Ascending aorta (tissue), 2 donors: ENCODE data around the gene PIH1D2. TPM values are rescaled to one million over a fixed set of nuclear protein-coding genes. Genes with fewer than 3 reads are reported as not detected.

ENCODE experiments used
- DNase-seq, 2 donors: peaks; one replicate each; pipeline ENCODE4 v3.0.0-alpha.2; 2019; ENCODE audit warnings: low spot score in 2 of 2
- H3K27ac ChIP-seq, 2 donors: fragments of 200-600 bp; sonication (generic); one replicate each; pipeline ENCODE4 v1.5.1; 2016 to 2017; ENCODE audit warnings: mild to moderate bottlenecking in 1 of 2
- H3K27me3 ChIP-seq: fragments of 200-600 bp; sonication (generic); one replicate; pipeline ENCODE4 v1.5.1; 2017
- H3K36me3 ChIP-seq, 2 donors: fragments of 200-600 bp; sonication (generic); one replicate each; pipeline ENCODE4 v1.5.1; 2016
- H3K4me1 ChIP-seq, 2 donors: fragments of 200-600 bp; sonication (generic); one replicate each; pipeline ENCODE4 v1.5.1; 2016 to 2017; ENCODE audit warnings: mild to moderate bottlenecking in 1 of 2
- H3K4me3 ChIP-seq, 2 donors: fragments of 200-600 bp; sonication (generic); one replicate each; pipeline ENCODE4 v1.5.1; 2016 to 2017; ENCODE audit warnings: mild to moderate bottlenecking in 1 of 2
- H3K9me3 ChIP-seq, 2 donors: fragments of 200-600 bp; sonication (generic); one replicate each; pipeline ENCODE4 v1.5.1; 2016
- CTCF ChIP-seq, 3 experiments: fragments of 200-600 bp in 2 of 3; fragments of 450-650 bp in 1 of 3; sonication (generic) in 2 of 3; IDR thresholded peaks; one replicate each; pipeline ENCODE4 v1.5.1; 2016 to 2019; ENCODE audit warnings: antibody characterized with exemption in 3 of 3, mild to moderate bottlenecking in 1 of 3, moderate library complexity in 1 of 3
- intact Hi-C: fragments of 100-400 bp; cut with DNase I; formaldehyde crosslinking; loops from one replicate; pipeline ENCODE4 v1.15.1; 2023
- total RNA-seq: library from RNA; depleted of rRNA; stranded (reverse); fragments of >200 nt; gene quantifications from one replicate; pipeline ENCODE4 v1.1.0, GENCODE V29; 2016

PIH1D2 gene
- total RNA-seq, 1 donor from 2014 or later: not detected

- Histone ChIP-seq H3K4me3 (no peak overlapping the region), H3K27ac (no peak overlapping the region), H3K36me3 (no peaks in the 10 kb centered on the region), H3K9me3 (no peaks in the 10 kb centered on the region), H3K4me1 (peaks cover 0 to 4% of the 10 kb centered on the region in 2 donors), H3K27me3 (no peaks in the 10 kb centered on the region)
- TF ChIP-seq CTCF (IDR thresholded peaks at IDR 0.05): no peak
- intact Hi-C loops: no loop called here
- DNase-seq: no peak
These were observed 40.6 kb upstream of the PIH1D2 start for GRCh38 chr11:112114460-112114859.

- Histone ChIP-seq H3K4me3 (peak overlapping the region in 1 of 2 donors; percentile 25), H3K4me1 (peaks cover 0 to 4% of the 10 kb centered on the region in 2 donors), H3K27ac (no peak overlapping the region), H3K36me3 (no peaks in the 10 kb centered on the region), H3K27me3 (no peaks in the 10 kb centered on the region), H3K9me3 (no peaks in the 10 kb centered on the region)
- TF ChIP-seq CTCF (IDR thresholded peaks at IDR 0.05): peak; percentile 56 to 66 (median 56)
- no peak for DNase-seq
- intact Hi-C loops: loop anchor here (1.0 kb wide), 1 partner anchor 62 kb away; the partner anchor contains the start of gene BCO2
These were observed 40.0 kb upstream of the PIH1D2 start for GRCh38 chr11:112113539-112114457.

- H3K4me3 ChIP-seq: no peak overlapping the region
- DNase-seq: no peak
- no peaks in the 10 kb centered on the region for H3K27me3 ChIP-seq
- no peaks in the 10 kb centered on the region for H3K4me1 ChIP-seq
- no peaks in the 10 kb centered on the region for H3K9me3 ChIP-seq
- H3K27ac ChIP-seq: no peak overlapping the region
- intact Hi-C loops: no loop called here
- no peaks in the 10 kb centered on the region for H3K36me3 ChIP-seq
- TF ChIP-seq CTCF (IDR thresholded peaks at IDR 0.05): no peak
These were observed 32.3 kb upstream of the PIH1D2 start for GRCh38 chr11:112106070-112106469.

- intact Hi-C loops: no loop called here
- no peak for TF ChIP-seq CTCF (IDR thresholded peaks at IDR 0.05)
- Histone ChIP-seq H3K36me3 (no peaks in the 10 kb centered on the region), H3K27ac (no peak overlapping the region), H3K4me1 (no peaks in the 10 kb centered on the region), H3K4me3 (no peak overlapping the region), H3K27me3 (no peaks in the 10 kb centered on the region), H3K9me3 (no peaks in the 10 kb centered on the region)
- DNase-seq: no peak
These were observed 29.6 kb upstream of the PIH1D2 start for GRCh38 chr11:112103446-112103845.

GRCh38 chr11:112100462-112100861 lies 26.6 kb upstream of the PIH1D2 start:
- H3K4me1 ChIP-seq: no peaks in the 10 kb centered on the region
- no peak overlapping the region for H3K27ac ChIP-seq
- no peak for TF ChIP-seq CTCF (IDR thresholded peaks at IDR 0.05)
- no peaks in the 10 kb centered on the region for H3K9me3 ChIP-seq
- H3K36me3 ChIP-seq: peaks cover 0 to 20% of the 10 kb centered on the region in 2 donors
- H3K4me3 ChIP-seq: no peak overlapping the region
- no peak for DNase-seq
- intact Hi-C loops: no loop called here
- H3K27me3 ChIP-seq: no peaks in the 10 kb centered on the region
